Measurements from ENCODE around the gene PPP1R9B. TPM values are rescaled to one million over a fixed set of nuclear protein-coding genes. Genes with fewer than 3 reads are reported as not detected.

Gene PPP1R9B
- total and polyA plus RNA-seq, 2 donors (not counting 1 experiment from before 2014, with no cell fraction given), result 80.7 to 220 TPM

DNA sequence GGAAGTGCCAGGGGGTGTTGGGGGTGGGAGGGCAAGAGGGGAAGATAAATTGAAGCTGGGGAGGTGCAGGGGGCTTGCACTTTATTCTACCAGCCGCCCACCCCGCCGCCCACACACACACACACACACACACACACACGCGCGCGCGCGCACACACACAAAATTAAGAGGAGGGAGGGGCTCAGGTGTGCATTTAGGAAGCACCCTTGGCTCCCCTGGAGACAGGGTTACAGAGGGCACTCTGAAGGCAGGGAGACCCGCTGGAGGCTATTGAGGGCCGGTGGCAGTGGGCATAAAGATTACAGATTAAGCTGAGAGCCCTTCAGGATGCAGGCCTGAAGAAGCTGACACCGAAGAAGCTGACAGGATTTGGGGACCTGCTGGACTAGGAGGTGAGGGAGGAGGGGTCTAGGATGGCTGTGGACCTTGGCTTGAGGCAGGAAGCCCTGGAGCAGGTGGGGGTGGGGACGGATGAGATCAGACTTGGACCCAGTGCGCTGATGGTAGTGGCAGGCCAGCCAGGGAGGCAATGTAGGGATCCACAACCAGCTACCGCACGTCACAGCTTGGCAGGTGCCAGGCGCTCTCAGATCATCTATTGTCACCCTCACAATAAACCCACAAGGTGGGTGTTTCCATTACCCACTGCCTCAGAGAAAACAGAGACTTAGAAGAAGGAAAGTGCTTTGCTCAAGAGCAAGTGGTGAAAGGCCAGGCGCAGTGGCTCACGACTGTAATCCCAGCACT lies 19.7 kb downstream of the PPP1R9B start:
- intact Hi-C loops (cut with micrococcal nuclease), result no loop called here
- ChIA-PET POLR2A (interaction anchor here (0.8 to 1.2 kb wide), 4 partner anchors 9 to 15 kb away, joined by 3 to 19 read pairs (median 4); no protein-coding TSS in a partner anchor), CTCF (interaction anchor here (0.6 to 3.4 kb wide), 13 partner anchors 8 to 570 kb away, joined by 3 to 16 read pairs (median 4); partner anchors contain the start of genes PDK2 and PPP1R9B)
- Mint-ChIP-seq H3K4me3 (peak overlapping the region; percentile 82), H3K9me3 (ENCODE audit: insufficient read depth) (no peaks in the 10 kb centered on the region), H3K4me1 (peaks cover 34% of the 10 kb centered on the region), H3K27ac (peak overlapping the region; percentile 83), H3K27me3 (peaks cover 10% of the 10 kb centered on the region)
- peaks cover 3 to 25% of the 10 kb centered on the region in 2 experiments for H3K36me3 ChIP-seq (replicated peaks in 1 of 2; ENCODE audit: control extremely low read depth in 1 of 2, control insufficient read depth in 1 of 2, extremely low read depth in 1 of 2, insufficient read depth in 2 of 2, low read length in 1 of 2)
- no peak for ATAC-seq (ENCODE audit: low read depth)
- no peak overlapping the region for H3K27ac ChIP-seq (ENCODE audit: low read length in 2 of 2)
- H3K79me2 ChIP-seq (ENCODE audit: control insufficient read depth, insufficient read depth, low read length), result no peaks in the 10 kb centered on the region
- peaks cover 0 to 28% (median 9%) of the 10 kb centered on the region in 4 experiments for H3K27me3 ChIP-seq (replicated peaks in 1 of 4; ENCODE audit: control extremely low read depth in 1 of 4, control insufficient read depth in 3 of 4, insufficient read depth in 4 of 4, low read length in 3 of 4)
- peak overlapping the region in 4 of 5 experiments; percentile 49 to 69 (median 57) for H3K4me3 ChIP-seq (ENCODE audit: control extremely low read depth in 1 of 5, extremely low read depth in 1 of 5, insufficient read depth in 1 of 5, low read depth in 2 of 5, low read length in 4 of 5)
- WGBS (ENCODE audit: insufficient coverage), result 77% methylated on average over 10 of the region's 19 CpGs
- peak overlapping the region; percentile 99 for H3K4me2 ChIP-seq (replicated peaks; ENCODE audit: low read depth, low read length, poor library complexity, severe bottlenecking)
- peak overlapping the region; percentile 68 for H3K9ac ChIP-seq (ENCODE audit: low read length)
- peak; percentile 46 for DNase-seq
- H4K20me1 ChIP-seq (ENCODE audit: control insufficient read depth, insufficient read depth, low read length, poor library complexity, severe bottlenecking), result peaks cover 34% of the 10 kb centered on the region
- TF ChIP-seq, protein P1, sequence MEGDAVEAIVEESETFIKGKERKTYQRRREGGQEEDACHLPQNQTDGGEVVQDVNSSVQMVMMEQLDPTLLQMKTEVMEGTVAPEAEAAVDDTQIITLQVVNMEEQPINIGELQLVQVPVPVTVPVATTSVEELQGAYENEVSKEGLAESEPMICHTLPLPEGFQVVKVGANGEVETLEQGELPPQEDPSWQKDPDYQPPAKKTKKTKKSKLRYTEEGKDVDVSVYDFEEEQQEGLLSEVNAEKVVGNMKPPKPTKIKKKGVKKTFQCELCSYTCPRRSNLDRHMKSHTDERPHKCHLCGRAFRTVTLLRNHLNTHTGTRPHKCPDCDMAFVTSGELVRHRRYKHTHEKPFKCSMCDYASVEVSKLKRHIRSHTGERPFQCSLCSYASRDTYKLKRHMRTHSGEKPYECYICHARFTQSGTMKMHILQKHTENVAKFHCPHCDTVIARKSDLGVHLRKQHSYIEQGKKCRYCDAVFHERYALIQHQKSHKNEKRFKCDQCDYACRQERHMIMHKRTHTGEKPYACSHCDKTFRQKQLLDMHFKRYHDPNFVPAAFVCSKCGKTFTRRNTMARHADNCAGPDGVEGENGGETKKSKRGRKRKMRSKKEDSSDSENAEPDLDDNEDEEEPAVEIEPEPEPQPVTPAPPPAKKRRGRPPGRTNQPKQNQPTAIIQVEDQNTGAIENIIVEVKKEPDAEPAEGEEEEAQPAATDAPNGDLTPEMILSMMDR (IDR thresholded peaks at IDR 0.05), result no peak
- no peak for TF ChIP-seq EZH2 (IDR thresholded peaks at IDR 0.05; ENCODE audit: borderline replicate concordance, insufficient read depth, low read depth, low read length, poor library complexity, severe bottlenecking)
- peaks cover 27 to 35% of the 10 kb centered on the region in 2 donors for H3K4me1 ChIP-seq (ENCODE audit: control insufficient read depth in 2 of 2, insufficient read depth in 2 of 2, low read length in 2 of 2)
- peak overlapping the region; percentile 71 for H2AFZ ChIP-seq (ENCODE audit: insufficient read depth, low read depth, low read length, poor library complexity, severe bottlenecking)
- H3K9me3 ChIP-seq (ENCODE audit: control extremely low read depth in 1 of 3, control insufficient read depth in 2 of 3, insufficient read depth in 1 of 3, low read length in 2 of 3), result peaks cover 0 to 8% (median 0%) of the 10 kb centered on the region in 3 donors
